ENCODE results near the gene TWF2.

DNA sequence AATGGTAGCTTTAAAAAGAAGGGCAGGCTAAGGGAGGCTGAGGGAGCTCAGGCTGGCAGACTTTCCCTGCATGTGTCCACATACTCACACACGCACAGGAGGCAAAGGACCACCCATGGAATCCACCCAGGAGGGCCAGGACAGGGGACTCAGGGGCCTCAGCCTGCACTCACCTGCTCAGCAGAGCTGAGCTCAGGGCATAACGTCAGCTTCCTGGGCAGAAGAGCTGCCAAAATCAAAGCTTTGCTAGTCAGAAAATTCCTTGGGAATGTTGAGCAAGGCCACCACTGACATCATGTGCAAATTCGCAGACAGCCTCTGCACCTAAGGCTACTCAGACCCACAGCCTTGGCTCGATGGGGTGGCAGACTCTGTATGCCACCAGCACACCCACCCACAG, 57.4 kb downstream of the TWF2 start:
- TF ChIP-seq, protein P1, sequence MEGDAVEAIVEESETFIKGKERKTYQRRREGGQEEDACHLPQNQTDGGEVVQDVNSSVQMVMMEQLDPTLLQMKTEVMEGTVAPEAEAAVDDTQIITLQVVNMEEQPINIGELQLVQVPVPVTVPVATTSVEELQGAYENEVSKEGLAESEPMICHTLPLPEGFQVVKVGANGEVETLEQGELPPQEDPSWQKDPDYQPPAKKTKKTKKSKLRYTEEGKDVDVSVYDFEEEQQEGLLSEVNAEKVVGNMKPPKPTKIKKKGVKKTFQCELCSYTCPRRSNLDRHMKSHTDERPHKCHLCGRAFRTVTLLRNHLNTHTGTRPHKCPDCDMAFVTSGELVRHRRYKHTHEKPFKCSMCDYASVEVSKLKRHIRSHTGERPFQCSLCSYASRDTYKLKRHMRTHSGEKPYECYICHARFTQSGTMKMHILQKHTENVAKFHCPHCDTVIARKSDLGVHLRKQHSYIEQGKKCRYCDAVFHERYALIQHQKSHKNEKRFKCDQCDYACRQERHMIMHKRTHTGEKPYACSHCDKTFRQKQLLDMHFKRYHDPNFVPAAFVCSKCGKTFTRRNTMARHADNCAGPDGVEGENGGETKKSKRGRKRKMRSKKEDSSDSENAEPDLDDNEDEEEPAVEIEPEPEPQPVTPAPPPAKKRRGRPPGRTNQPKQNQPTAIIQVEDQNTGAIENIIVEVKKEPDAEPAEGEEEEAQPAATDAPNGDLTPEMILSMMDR (IDR thresholded peaks at IDR 0.05; ENCODE audit: insufficient read depth, low read length): no peak
- TF ChIP-seq POLR2AphosphoS5 (IDR thresholded peaks at IDR 0.05; ENCODE audit: low read depth) (no peak), GABPA (IDR thresholded peaks at IDR 0.05; ENCODE audit: low read depth) (no peak)
- TF ChIP-seq, protein P2, sequence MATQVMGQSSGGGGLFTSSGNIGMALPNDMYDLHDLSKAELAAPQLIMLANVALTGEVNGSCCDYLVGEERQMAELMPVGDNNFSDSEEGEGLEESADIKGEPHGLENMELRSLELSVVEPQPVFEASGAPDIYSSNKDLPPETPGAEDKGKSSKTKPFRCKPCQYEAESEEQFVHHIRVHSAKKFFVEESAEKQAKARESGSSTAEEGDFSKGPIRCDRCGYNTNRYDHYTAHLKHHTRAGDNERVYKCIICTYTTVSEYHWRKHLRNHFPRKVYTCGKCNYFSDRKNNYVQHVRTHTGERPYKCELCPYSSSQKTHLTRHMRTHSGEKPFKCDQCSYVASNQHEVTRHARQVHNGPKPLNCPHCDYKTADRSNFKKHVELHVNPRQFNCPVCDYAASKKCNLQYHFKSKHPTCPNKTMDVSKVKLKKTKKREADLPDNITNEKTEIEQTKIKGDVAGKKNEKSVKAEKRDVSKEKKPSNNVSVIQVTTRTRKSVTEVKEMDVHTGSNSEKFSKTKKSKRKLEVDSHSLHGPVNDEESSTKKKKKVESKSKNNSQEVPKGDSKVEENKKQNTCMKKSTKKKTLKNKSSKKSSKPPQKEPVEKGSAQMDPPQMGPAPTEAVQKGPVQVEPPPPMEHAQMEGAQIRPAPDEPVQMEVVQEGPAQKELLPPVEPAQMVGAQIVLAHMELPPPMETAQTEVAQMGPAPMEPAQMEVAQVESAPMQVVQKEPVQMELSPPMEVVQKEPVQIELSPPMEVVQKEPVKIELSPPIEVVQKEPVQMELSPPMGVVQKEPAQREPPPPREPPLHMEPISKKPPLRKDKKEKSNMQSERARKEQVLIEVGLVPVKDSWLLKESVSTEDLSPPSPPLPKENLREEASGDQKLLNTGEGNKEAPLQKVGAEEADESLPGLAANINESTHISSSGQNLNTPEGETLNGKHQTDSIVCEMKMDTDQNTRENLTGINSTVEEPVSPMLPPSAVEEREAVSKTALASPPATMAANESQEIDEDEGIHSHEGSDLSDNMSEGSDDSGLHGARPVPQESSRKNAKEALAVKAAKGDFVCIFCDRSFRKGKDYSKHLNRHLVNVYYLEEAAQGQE (IDR thresholded peaks at IDR 0.05; ENCODE audit: insufficient replicate concordance, low read depth): no peak
